GM12878 (cell line): Measurements from ENCODE around the gene SLC35F6. TPM values are rescaled to one million over a fixed set of nuclear protein-coding genes. Genes with fewer than 3 reads are reported as not detected.

ENCODE experiments used
- BHLHE40 ChIP-seq, 2 experiments: fragments of 450-650 bp in 1 of 2; IDR thresholded peaks; 2 replicates each; pipeline ENCODE4 v1.6.1; 2011 to 2017; ENCODE audit warnings: low read depth in 2 of 2, borderline replicate concordance in 1 of 2, improper control_type of control experiment in 1 of 2, low read length in 1 of 2, mild to moderate bottlenecking in 1 of 2
- E2F8 ChIP-seq: fragments of 450-650 bp; IDR thresholded peaks from 2 replicates; pipeline ENCODE4 v1.6.1; 2018; ENCODE audit warnings: mild to moderate bottlenecking, low read depth, moderate library complexity; ENCODE audit not compliant: partially characterized antibody
- IKZF2 ChIP-seq, 2 experiments: fragments of 450-650 bp; IDR thresholded peaks; 2 replicates each; pipeline ENCODE4 v1.6.1; 2017; ENCODE audit warnings: mild to moderate bottlenecking in 2 of 2, moderate library complexity in 2 of 2
- TARDBP ChIP-seq: IDR thresholded peaks from 2 replicates; pipeline ENCODE4 v1.6.1; 2016; ENCODE audit warnings: borderline replicate concordance
- polyA plus RNA-seq, 11 experiments: library from polyadenylated mRNA; depleted of rRNA in 4 of 11; unstranded in 6 of 11; stranded (reverse) in 5 of 11; fragments of >200 nt; fragmentation: Nextera tagmentation in 4 of 11; fragmentation: Illumina TruSeq in 1 of 11; extraction: Ambion mirVana in 4 of 11; extraction: Trizol in 1 of 11; gene quantifications; 1 replicate in 1 of 11; 2 replicates in 10 of 11; pipeline versions ENCODE4 v1.2.1 to v1.2.3, GENCODE V29; 2011 to 2016; ENCODE audit warnings: inconsistent platforms in 2 of 11, missing spikeins in 2 of 11, low read depth in 1 of 11
- total RNA-seq, 4 experiments: library from RNA; depleted of rRNA in 3 of 4; stranded (reverse); fragments of >200 nt in 3 of 4; fragmentation: Illumina TruSeq in 1 of 4; extraction: Trizol in 1 of 4; gene quantifications; 2 replicates each; pipeline versions ENCODE4 v1.2.1 to v1.2.3, GENCODE V29; 2013 to 2021
- TF ChIP-seq, protein P1 (sequence below): IDR thresholded peaks from 2 replicates; pipeline ENCODE4 v1.6.1; 2012; ENCODE audit warnings: mild to moderate bottlenecking, low read depth, low read length
- TF ChIP-seq, protein P2 (sequence below): IDR thresholded peaks from 2 replicates; pipeline ENCODE4 v1.6.1; 2012; ENCODE audit warnings: improper control_type of control experiment, low read depth, low read length; ENCODE audit not compliant: insufficient replicate concordance
- TF ChIP-seq, protein P3 (sequence below): fragments of 450-650 bp; IDR thresholded peaks from 2 replicates; pipeline ENCODE4 v1.6.1; 2017; ENCODE audit warnings: mild to moderate bottlenecking, moderate library complexity

SLC35F6 gene
- total and polyA plus RNA-seq, 10 of the 15 experiments (the other 5 are each of a cell fraction or from before 2014, with no cell fraction given), result 4.0 to 10.5 (median 8.0) TPM

DNA sequence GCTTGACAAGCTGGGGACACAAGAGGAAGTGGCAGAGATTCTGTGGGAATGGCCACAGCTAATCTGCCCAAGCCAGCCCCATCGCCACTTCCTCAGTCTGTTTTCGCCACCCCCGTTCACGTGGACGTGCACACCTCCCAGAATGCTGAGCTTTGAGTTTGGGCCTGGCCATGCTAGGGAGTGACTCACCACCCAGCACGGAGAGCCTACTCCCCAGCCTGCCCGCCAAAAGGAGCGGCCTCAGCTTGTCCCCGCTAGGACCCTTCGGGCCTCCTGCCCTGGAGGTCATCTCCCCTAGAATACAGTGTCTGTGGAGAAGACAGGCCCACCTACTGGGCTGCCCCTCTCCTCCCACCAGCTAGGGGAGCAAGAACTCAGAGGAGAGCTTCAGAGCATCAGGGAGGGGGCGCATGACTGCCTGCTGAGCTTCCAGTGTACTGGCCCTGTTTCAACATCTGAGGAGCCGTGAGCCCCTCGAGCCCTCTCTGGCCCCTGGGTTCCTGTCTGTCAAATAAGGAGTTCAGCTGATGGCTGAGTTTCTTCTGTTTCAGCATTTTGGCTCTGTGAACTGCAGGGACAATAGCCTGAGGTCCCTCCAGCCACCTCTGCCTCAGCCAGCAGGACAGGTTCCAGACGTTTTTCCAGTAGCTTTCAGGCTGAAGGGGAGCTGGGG is 5.1 kb downstream of the SLC35F6 start (continued):
- TF ChIP-seq, protein P1, sequence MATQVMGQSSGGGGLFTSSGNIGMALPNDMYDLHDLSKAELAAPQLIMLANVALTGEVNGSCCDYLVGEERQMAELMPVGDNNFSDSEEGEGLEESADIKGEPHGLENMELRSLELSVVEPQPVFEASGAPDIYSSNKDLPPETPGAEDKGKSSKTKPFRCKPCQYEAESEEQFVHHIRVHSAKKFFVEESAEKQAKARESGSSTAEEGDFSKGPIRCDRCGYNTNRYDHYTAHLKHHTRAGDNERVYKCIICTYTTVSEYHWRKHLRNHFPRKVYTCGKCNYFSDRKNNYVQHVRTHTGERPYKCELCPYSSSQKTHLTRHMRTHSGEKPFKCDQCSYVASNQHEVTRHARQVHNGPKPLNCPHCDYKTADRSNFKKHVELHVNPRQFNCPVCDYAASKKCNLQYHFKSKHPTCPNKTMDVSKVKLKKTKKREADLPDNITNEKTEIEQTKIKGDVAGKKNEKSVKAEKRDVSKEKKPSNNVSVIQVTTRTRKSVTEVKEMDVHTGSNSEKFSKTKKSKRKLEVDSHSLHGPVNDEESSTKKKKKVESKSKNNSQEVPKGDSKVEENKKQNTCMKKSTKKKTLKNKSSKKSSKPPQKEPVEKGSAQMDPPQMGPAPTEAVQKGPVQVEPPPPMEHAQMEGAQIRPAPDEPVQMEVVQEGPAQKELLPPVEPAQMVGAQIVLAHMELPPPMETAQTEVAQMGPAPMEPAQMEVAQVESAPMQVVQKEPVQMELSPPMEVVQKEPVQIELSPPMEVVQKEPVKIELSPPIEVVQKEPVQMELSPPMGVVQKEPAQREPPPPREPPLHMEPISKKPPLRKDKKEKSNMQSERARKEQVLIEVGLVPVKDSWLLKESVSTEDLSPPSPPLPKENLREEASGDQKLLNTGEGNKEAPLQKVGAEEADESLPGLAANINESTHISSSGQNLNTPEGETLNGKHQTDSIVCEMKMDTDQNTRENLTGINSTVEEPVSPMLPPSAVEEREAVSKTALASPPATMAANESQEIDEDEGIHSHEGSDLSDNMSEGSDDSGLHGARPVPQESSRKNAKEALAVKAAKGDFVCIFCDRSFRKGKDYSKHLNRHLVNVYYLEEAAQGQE, result no peak
- no peak for TF ChIP-seq E2F8
- TF ChIP-seq, protein P2, sequence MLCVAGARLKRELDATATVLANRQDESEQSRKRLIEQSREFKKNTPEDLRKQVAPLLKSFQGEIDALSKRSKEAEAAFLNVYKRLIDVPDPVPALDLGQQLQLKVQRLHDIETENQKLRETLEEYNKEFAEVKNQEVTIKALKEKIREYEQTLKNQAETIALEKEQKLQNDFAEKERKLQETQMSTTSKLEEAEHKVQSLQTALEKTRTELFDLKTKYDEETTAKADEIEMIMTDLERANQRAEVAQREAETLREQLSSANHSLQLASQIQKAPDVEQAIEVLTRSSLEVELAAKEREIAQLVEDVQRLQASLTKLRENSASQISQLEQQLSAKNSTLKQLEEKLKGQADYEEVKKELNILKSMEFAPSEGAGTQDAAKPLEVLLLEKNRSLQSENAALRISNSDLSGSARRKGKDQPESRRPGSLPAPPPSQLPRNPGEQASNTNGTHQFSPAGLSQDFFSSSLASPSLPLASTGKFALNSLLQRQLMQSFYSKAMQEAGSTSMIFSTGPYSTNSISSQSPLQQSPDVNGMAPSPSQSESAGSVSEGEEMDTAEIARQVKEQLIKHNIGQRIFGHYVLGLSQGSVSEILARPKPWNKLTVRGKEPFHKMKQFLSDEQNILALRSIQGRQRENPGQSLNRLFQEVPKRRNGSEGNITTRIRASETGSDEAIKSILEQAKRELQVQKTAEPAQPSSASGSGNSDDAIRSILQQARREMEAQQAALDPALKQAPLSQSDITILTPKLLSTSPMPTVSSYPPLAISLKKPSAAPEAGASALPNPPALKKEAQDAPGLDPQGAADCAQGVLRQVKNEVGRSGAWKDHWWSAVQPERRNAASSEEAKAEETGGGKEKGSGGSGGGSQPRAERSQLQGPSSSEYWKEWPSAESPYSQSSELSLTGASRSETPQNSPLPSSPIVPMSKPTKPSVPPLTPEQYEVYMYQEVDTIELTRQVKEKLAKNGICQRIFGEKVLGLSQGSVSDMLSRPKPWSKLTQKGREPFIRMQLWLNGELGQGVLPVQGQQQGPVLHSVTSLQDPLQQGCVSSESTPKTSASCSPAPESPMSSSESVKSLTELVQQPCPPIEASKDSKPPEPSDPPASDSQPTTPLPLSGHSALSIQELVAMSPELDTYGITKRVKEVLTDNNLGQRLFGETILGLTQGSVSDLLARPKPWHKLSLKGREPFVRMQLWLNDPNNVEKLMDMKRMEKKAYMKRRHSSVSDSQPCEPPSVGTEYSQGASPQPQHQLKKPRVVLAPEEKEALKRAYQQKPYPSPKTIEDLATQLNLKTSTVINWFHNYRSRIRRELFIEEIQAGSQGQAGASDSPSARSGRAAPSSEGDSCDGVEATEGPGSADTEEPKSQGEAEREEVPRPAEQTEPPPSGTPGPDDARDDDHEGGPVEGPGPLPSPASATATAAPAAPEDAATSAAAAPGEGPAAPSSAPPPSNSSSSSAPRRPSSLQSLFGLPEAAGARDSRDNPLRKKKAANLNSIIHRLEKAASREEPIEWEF, result no peak
- peak; percentile 39 to 76; a peak in 3 of 4 replicates for TF ChIP-seq BHLHE40 (IDR thresholded peaks at IDR 0.05; ENCODE audit: borderline replicate concordance in 1 of 2, low read depth in 2 of 2, low read length in 1 of 2)
- no peak for TF ChIP-seq TARDBP
- no peak; a peak in 1 of 4 replicates for TF ChIP-seq IKZF2 (IDR thresholded peaks at IDR 0.05)
- TF ChIP-seq, protein P3, sequence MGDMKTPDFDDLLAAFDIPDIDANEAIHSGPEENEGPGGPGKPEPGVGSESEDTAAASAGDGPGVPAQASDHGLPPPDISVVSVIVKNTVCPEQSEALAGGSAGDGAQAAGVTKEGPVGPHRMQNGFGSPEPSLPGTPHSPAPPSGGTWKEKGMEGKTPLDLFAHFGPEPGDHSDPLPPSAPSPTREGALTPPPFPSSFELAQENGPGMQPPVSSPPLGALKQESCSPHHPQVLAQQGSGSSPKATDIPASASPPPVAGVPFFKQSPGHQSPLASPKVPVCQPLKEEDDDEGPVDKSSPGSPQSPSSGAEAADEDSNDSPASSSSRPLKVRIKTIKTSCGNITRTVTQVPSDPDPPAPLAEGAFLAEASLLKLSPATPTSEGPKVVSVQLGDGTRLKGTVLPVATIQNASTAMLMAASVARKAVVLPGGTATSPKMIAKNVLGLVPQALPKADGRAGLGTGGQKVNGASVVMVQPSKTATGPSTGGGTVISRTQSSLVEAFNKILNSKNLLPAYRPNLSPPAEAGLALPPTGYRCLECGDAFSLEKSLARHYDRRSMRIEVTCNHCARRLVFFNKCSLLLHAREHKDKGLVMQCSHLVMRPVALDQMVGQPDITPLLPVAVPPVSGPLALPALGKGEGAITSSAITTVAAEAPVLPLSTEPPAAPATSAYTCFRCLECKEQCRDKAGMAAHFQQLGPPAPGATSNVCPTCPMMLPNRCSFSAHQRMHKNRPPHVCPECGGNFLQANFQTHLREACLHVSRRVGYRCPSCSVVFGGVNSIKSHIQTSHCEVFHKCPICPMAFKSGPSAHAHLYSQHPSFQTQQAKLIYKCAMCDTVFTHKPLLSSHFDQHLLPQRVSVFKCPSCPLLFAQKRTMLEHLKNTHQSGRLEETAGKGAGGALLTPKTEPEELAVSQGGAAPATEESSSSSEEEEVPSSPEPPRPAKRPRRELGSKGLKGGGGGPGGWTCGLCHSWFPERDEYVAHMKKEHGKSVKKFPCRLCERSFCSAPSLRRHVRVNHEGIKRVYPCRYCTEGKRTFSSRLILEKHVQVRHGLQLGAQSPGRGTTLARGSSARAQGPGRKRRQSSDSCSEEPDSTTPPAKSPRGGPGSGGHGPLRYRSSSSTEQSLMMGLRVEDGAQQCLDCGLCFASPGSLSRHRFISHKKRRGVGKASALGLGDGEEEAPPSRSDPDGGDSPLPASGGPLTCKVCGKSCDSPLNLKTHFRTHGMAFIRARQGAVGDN, result peak; percentile 78
